ENCODE results near the gene INHA.

Gene INHA

GRCh38 chr2:219540784-219541504 lies 31.2 kb upstream of the INHA start:
- no peak for DNase-seq

- DNase-seq, result peak in 1 of 2 experiments; percentile 14
Measured at GRCh38 chr2:219541611-219542180, 30.4 kb upstream of the INHA start.

GRCh38 chr2:219542931-219543595 lies 29.0 kb upstream of the INHA start:
- no peak for DNase-seq

GRCh38 chr2:219543596-219544358 lies 28.3 kb upstream of the INHA start, which contains the start of the genes CHPF and TMEM198:
TSS of gene CHPF (minus strand) at chr2:219543809. CDS start at chr2:219543538, 271 bp downstream.
TSS of gene TMEM198 (plus strand) at chr2:219544028. CDS start at chr2:219544728, 700 bp downstream.
- peak; percentile 95 to 99 for DNase-seq

- no peak for DNase-seq
Measured at GRCh38 chr2:219544567-219544966, 27.5 kb upstream of the INHA start.

- DNase-seq, result no peak
Measured at GRCh38 chr2:219545295-219545942, 26.7 kb upstream of the INHA start.

- DNase-seq, result no peak
Measured at GRCh38 chr2:219545943-219546352, 26.2 kb upstream of the INHA start.

- DNase-seq, result no peak
Measured at GRCh38 chr2:219547621-219548020, 24.5 kb upstream of the INHA start.

- no peak for DNase-seq
Measured at GRCh38 chr2:219548990-219549389, 23.1 kb upstream of the INHA start.

- DNase-seq, result no peak
Measured at GRCh38 chr2:219549619-219550018, 22.5 kb upstream of the INHA start.

- no peak for DNase-seq
Measured at GRCh38 chr2:219551441-219552381, 20.4 kb upstream of the INHA start.

GRCh38 chr2:219552382-219553167 lies 19.5 kb upstream of the INHA start:
- DNase-seq, result peak in 1 of 2 experiments; percentile 80

- DNase-seq, result no peak
Measured at GRCh38 chr2:219553168-219553417, 19.0 kb upstream of the INHA start.

- no peak for DNase-seq
Measured at GRCh38 chr2:219553463-219553963, 18.6 kb upstream of the INHA start.

- no peak for DNase-seq
Measured at GRCh38 chr2:219554350-219554749, 17.8 kb upstream of the INHA start.

GRCh38 chr2:219555956-219556355 lies 16.2 kb upstream of the INHA start:
- DNase-seq, result no peak

GRCh38 chr2:219556413-219556812 lies 15.7 kb upstream of the INHA start:
- DNase-seq, result no peak

GRCh38 chr2:219557320-219557719 lies 14.8 kb upstream of the INHA start:
- DNase-seq, result no peak

- no peak for DNase-seq
Measured at GRCh38 chr2:219557791-219558785, 14.0 kb upstream of the INHA start.
